H1 (cell line): Measurements from ENCODE around the gene TMEM161A. TPM values are rescaled to one million over a fixed set of nuclear protein-coding genes. Genes with fewer than 3 reads are reported as not detected.

Experiments used
- CTCF ChIA-PET: fragments of 300-600 bp; sonication (Branson Sonifier 250); formaldehyde crosslinking; loops from one replicate; lab custom pipeline; 2021; ENCODE audit not compliant: partially characterized antibody; lab: Charles Lee
- POLR2A ChIA-PET: fragments of 300-600 bp; sonication (Branson Sonifier 250); formaldehyde crosslinking; loops from one replicate; lab custom pipeline; 2021; ENCODE audit warnings: inconsistent platforms; ENCODE audit not compliant: partially characterized antibody; lab: Charles Lee
- DNase-seq, 2 experiments: peaks; one replicate each; pipeline versions ENCODE4 v3.0.0 to v3.0.0-alpha.2; 2010 to 2022; ENCODE audit warnings: low spot score in 2 of 2, low read depth in 1 of 2, mixed read lengths in 1 of 2
- FAIRE-seq: peaks from 2 replicates; lab custom pipeline; 2011; peaks lifted over from hg19 to GRCh38; lab: Jason Lieb, UNC
- H2AFZ ChIP-seq: 2 replicates; pipeline ENCODE4 v1.8.1; 2012; ENCODE audit warnings: low read length, inconsistent platforms
- H2AK5ac ChIP-seq: 2 replicates; pipeline ENCODE4 v1.6.1; 2013; ENCODE audit warnings: low read depth, low read length
- H2BK120ac ChIP-seq: replicated peaks from 2 replicates; pipeline ENCODE3; 2013; ENCODE audit warnings: low read depth, low read length, inconsistent platforms
- H2BK12ac ChIP-seq: 2 replicates; pipeline ENCODE4 v1.6.1; 2013; ENCODE audit warnings: low read depth, low read length
- H2BK15ac ChIP-seq: 2 replicates; pipeline ENCODE4 v1.6.1; 2013; ENCODE audit warnings: low read length
- H2BK20ac ChIP-seq: 2 replicates; pipeline ENCODE4 v1.6.1; 2013; ENCODE audit warnings: low read length
- H2BK5ac ChIP-seq: 2 replicates; pipeline ENCODE4 v1.6.1; 2013; ENCODE audit warnings: low read depth, low read length
- H3K14ac ChIP-seq: 2 replicates; pipeline ENCODE4 v1.6.1; 2013; ENCODE audit warnings: inconsistent platforms; ENCODE audit not compliant: insufficient read length
- H3K18ac ChIP-seq: 2 replicates; pipeline ENCODE4 v1.6.1; 2013; ENCODE audit warnings: low read length; ENCODE audit errors: extremely low read depth
- H3K23ac ChIP-seq: 2 replicates; pipeline ENCODE4 v1.6.1; 2013; ENCODE audit warnings: inconsistent platforms; ENCODE audit not compliant: insufficient read length
- H3K23me2 ChIP-seq: 2 replicates; pipeline ENCODE4 v1.6.1; 2013; ENCODE audit warnings: low read depth, low read length
- H3K27ac ChIP-seq: 2 replicates; pipeline ENCODE4 v1.6.1; 2011; ENCODE audit warnings: low read depth, low read length, inconsistent platforms
- H3K27me3 ChIP-seq, 4 experiments: replicated peaks in 1 of 4; 1 replicate in 1 of 4; 2 replicates in 3 of 4; pipeline versions ENCODE4 v1.6.1 to v1.8.1; 2011 to 2013; ENCODE audit warnings: low read length in 3 of 4, mild to moderate bottlenecking in 3 of 4, inconsistent platforms in 2 of 4, mixed read lengths in 2 of 4, moderate library complexity in 1 of 4; ENCODE audit not compliant: control insufficient read depth in 3 of 4, insufficient read depth in 3 of 4; ENCODE audit errors: extremely low read depth in 1 of 4
- H3K36me3 ChIP-seq, 4 experiments: 2 replicates each; pipeline versions ENCODE4 v1.6.1 to v1.8.1; 2011 to 2013; ENCODE audit warnings: mild to moderate bottlenecking in 4 of 4, low read length in 3 of 4, moderate library complexity in 2 of 4, control low read depth in 1 of 4, inconsistent platforms in 1 of 4; ENCODE audit not compliant: insufficient read depth in 4 of 4, control insufficient read depth in 2 of 4
- H3K4ac ChIP-seq: replicated peaks from 2 replicates; pipeline ENCODE3; 2013; ENCODE audit warnings: low read length, low read depth, mixed read lengths, inconsistent platforms; ENCODE audit not compliant: insufficient read length
- H3K4me1 ChIP-seq, 4 experiments: replicated peaks in 1 of 4; 1 replicate in 1 of 4; 2 replicates in 3 of 4; pipeline versions ENCODE4 v1.6.1 to v1.8.1; 2011 to 2013; ENCODE audit warnings: low read length in 3 of 4, inconsistent platforms in 2 of 4, mixed read lengths in 1 of 4; ENCODE audit not compliant: insufficient read depth in 4 of 4, control insufficient read depth in 3 of 4
- H3K4me2 ChIP-seq, 2 experiments: 2 replicates each; pipeline versions ENCODE4 v1.6.1 to v1.8.1; 2011 to 2013; ENCODE audit warnings: low read depth in 2 of 2, low read length in 2 of 2, control low read depth in 1 of 2, inconsistent platforms in 1 of 2, mild to moderate bottlenecking in 1 of 2; ENCODE audit not compliant: insufficient read depth in 1 of 2
- H3K4me3 ChIP-seq, 4 experiments: fragments of 200-600, 300-600 bp in 1 of 4; sonication (generic), shearing (Covaris generic), sonication (Bioruptor Twin) in 1 of 4; 2 replicates each; pipeline versions ENCODE4 v1.5.1 to v1.8.1; 2011 to 2016; ENCODE audit warnings: low read length in 4 of 4, low read depth in 3 of 4, control low read depth in 2 of 4, inconsistent platforms in 2 of 4, mild to moderate bottlenecking in 2 of 4, mixed read lengths in 1 of 4, moderate library complexity in 1 of 4; ENCODE audit not compliant: insufficient read depth in 2 of 4; ENCODE audit errors: extremely low read depth in 1 of 4
- H3K56ac ChIP-seq: replicated peaks from 2 replicates; pipeline ENCODE3; 2013; ENCODE audit warnings: low read depth, mild to moderate bottlenecking, mixed read lengths, low read length, inconsistent platforms; ENCODE audit not compliant: insufficient read length
- H3K79me1 ChIP-seq: 2 replicates; pipeline ENCODE4 v1.6.1; 2013; ENCODE audit warnings: low read depth, low read length, control low read depth
- H3K79me2 ChIP-seq, 2 experiments: 2 replicates each; pipeline versions ENCODE4 v1.6.1 to v1.8.1; 2012 to 2013; ENCODE audit warnings: low read length in 2 of 2, mild to moderate bottlenecking in 2 of 2, inconsistent platforms in 1 of 2; ENCODE audit not compliant: insufficient read depth in 2 of 2, control insufficient read depth in 1 of 2
- H3K9ac ChIP-seq, 4 experiments: replicated peaks in 1 of 4; 1 replicate in 1 of 4; 2 replicates in 3 of 4; pipeline versions ENCODE4 v1.6.1 to v1.8.1; 2011 to 2013; ENCODE audit warnings: low read depth in 3 of 4, low read length in 3 of 4, control low read depth in 2 of 4, mild to moderate bottlenecking in 2 of 4, moderate library complexity in 2 of 4, inconsistent platforms in 1 of 4; ENCODE audit errors: extremely low read depth in 1 of 4
- H3K9me3 ChIP-seq, 2 experiments: 2 replicates each; pipeline versions ENCODE4 v1.6.1 to v1.8.1; 2012 to 2013; ENCODE audit warnings: mild to moderate bottlenecking in 2 of 2, moderate library complexity in 2 of 2, control low read depth in 1 of 2, inconsistent platforms in 1 of 2, low read depth in 1 of 2, low read length in 1 of 2, mixed read lengths in 1 of 2; ENCODE audit not compliant: insufficient read depth in 2 of 2
- H4K20me1 ChIP-seq, 2 experiments: replicated peaks in 1 of 2; 2 replicates each; pipeline versions ENCODE3 to v1.8.1; 2011 to 2013; ENCODE audit warnings: inconsistent platforms in 2 of 2, low read length in 2 of 2, mild to moderate bottlenecking in 1 of 2; ENCODE audit not compliant: insufficient read depth in 2 of 2, control insufficient read depth in 1 of 2
- H4K5ac ChIP-seq: 2 replicates; pipeline ENCODE4 v1.6.1; 2013; ENCODE audit warnings: low read length, low read depth, mixed read lengths, inconsistent platforms; ENCODE audit not compliant: insufficient read length
- H4K8ac ChIP-seq: 2 replicates; pipeline ENCODE4 v1.8.0; 2013; ENCODE audit warnings: mild to moderate bottlenecking, moderate library complexity, low read length, inconsistent platforms; ENCODE audit not compliant: insufficient read depth; ENCODE audit errors: extremely low read depth
- H4K91ac ChIP-seq: replicated peaks from 2 replicates; pipeline ENCODE3; 2013; ENCODE audit warnings: low read length, mixed read lengths, inconsistent platforms; ENCODE audit not compliant: insufficient read length
- BCL11A ChIP-seq, 2 experiments: IDR thresholded peaks; one replicate each; pipeline ENCODE4 v1.6.1; 2011; ENCODE audit warnings: low read depth in 2 of 2, low read length in 2 of 2, mild to moderate bottlenecking in 2 of 2
- CHD1 ChIP-seq: IDR thresholded peaks from 2 replicates; pipeline ENCODE4 v1.6.1; 2012; ENCODE audit warnings: low read depth, low read length, improper control_type of control experiment
- EP300 ChIP-seq, 2 experiments: IDR thresholded peaks; 1 replicate in 1 of 2; 2 replicates in 1 of 2; pipeline ENCODE4 v1.6.1; 2011 to 2012; ENCODE audit warnings: low read depth in 2 of 2, low read length in 2 of 2, mild to moderate bottlenecking in 2 of 2, borderline replicate concordance in 1 of 2, inconsistent platforms in 1 of 2, moderate library complexity in 1 of 2
- PHF8 ChIP-seq: fragments of 200-600 bp; sonication (generic); conservative IDR thresholded peaks from 2 replicates; pipeline ENCODE4 v1.7.1; 2012; ENCODE audit warnings: low read depth, mild to moderate bottlenecking, inconsistent platforms, low read length, moderate library complexity
- RFX5 ChIP-seq: IDR thresholded peaks from 2 replicates; pipeline ENCODE4 v1.6.1; 2011; ENCODE audit warnings: low read depth, low read length, improper control_type of control experiment, borderline replicate concordance
- RNF2 ChIP-seq: fragments of 200-900, 300-1000 bp; sonication (generic); IDR thresholded peaks from 2 replicates; pipeline ENCODE4 v1.7.1; 2016; ENCODE audit warnings: borderline replicate concordance, low read depth, mild to moderate bottlenecking, antibody characterized with exemption, low read length; ENCODE audit not compliant: poor library complexity, severe bottlenecking; ENCODE audit errors: missing control alignments
- SP2 ChIP-seq: IDR thresholded peaks from 2 replicates; pipeline ENCODE4 v1.6.1; 2012; ENCODE audit warnings: mild to moderate bottlenecking, low read length, inconsistent platforms
- WGBS, 2 experiments: shearing (Covaris generic) in 1 of 2; methylation state at CpG; one replicate each; pipeline versions ENCODE4 v1.1.6 to v1.1.7; 2013 to 2015; ENCODE audit warnings: low lambda C conversion rate in 2 of 2, mixed read lengths in 2 of 2, inconsistent platforms in 1 of 2, low coverage in 1 of 2, missing lambda C conversion rate in 1 of 2; ENCODE audit not compliant: insufficient replicate concordance in 2 of 2, insufficient coverage in 1 of 2, insufficient read length in 1 of 2; ENCODE audit errors: extremely low coverage in 1 of 2, missing lambda C conversion rate in 1 of 2; 5-methylcytosine and 5-hydroxymethylcytosine counted together
- polyA plus RNA-seq, 7 experiments: library from polyadenylated mRNA; depleted of rRNA in 3 of 7; stranded (reverse) in 5 of 7; unstranded in 2 of 7; fragments of >200 nt in 5 of 7; fragments of 200-250 nt in 2 of 7; gene quantifications; 1 replicate in 5 of 7; 2 replicates in 1 of 7; 4 replicates in 1 of 7; pipeline versions ENCODE4 v1.2.1 to v1.2.3, GENCODE V29; 2011 to 2013; ENCODE audit warnings: missing spikeins in 2 of 7, mixed read lengths in 2 of 7
- total RNA-seq: library from RNA; stranded (reverse); fragmentation: NEBNext Ultra II Directional; extraction: Animal tissue kit (Norgen Biotek cat#: 25700); gene quantifications from 2 replicates; pipeline ENCODE4 v1.2.1, GENCODE V29; 2021
- TF ChIP-seq, protein P1 (sequence below): IDR thresholded peaks from 2 replicates; pipeline ENCODE4 v1.6.1; 2011; ENCODE audit warnings: low read length, improper control_type of control experiment
- TF ChIP-seq, protein P2 (sequence below): IDR thresholded peaks from 2 replicates; pipeline ENCODE4 v1.6.1; 2012; ENCODE audit warnings: inconsistent platforms

Gene TMEM161A
- total and polyA plus RNA-seq, 2 of the 8 experiments (the other 6 are each of a cell fraction or from before 2014, with no cell fraction given) = 47.8 to 103 TPM

DNA sequence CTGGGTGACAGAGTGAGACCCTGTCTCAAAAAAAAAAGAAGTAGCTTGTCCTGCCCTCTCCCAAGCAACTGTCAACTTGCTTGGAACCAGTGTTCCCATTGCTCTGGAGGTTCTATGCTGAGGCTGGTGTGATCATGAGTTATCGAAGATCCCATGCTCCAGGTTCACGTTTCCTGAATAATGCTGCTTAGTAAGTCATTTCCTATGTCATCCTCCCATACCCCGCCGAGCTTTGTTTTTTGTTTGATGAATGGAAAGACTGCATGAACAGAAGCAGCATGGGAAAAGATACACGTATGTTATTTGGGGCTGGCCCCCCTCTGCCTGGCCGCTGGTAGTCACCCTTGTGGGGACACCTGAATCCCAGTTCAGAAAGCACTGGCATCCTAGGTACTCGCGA lies 63.2 kb downstream of the TMEM161A start:
- no peak overlapping the region for H2BK15ac ChIP-seq
- peaks cover 0 to 4% of the 10 kb centered on the region in 2 experiments for H4K20me1 ChIP-seq
- no peak overlapping the region for H3K4me3 ChIP-seq
- H2AK5ac ChIP-seq = no peak overlapping the region
- H3K9ac ChIP-seq = no peak overlapping the region
- H4K5ac ChIP-seq = no peak overlapping the region
- no peaks in the 10 kb centered on the region for H3K79me2 ChIP-seq
- TF ChIP-seq SP2 (no peak), PHF8 (no peak), EP300 (IDR thresholded peaks at IDR 0.05; ENCODE audit: borderline replicate concordance in 1 of 2, low read depth in 2 of 2, low read length in 2 of 2) (no peak), CHD1 (no peak), RFX5 (no peak), RNF2 (no peak), BCL11A (IDR thresholded peaks at IDR 0.05; ENCODE audit: low read depth in 2 of 2, low read length in 2 of 2) (no peak)
- TF ChIP-seq, protein P1, sequence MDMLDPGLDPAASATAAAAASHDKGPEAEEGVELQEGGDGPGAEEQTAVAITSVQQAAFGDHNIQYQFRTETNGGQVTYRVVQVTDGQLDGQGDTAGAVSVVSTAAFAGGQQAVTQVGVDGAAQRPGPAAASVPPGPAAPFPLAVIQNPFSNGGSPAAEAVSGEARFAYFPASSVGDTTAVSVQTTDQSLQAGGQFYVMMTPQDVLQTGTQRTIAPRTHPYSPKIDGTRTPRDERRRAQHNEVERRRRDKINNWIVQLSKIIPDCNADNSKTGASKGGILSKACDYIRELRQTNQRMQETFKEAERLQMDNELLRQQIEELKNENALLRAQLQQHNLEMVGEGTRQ = no peak
- TF ChIP-seq, protein P2, sequence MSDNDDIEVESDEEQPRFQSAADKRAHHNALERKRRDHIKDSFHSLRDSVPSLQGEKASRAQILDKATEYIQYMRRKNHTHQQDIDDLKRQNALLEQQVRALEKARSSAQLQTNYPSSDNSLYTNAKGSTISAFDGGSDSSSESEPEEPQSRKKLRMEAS = no peak
- TF ChIP-seq, all 59 proteins: peak for 0
- H2AFZ ChIP-seq = no peak overlapping the region
- POLR2A ChIA-PET = interaction anchor here (1.6 kb wide), 1 partner anchor 30 kb away, joined by 6 read pairs; no protein-coding TSS in a partner anchor
- no peak overlapping the region for H3K14ac ChIP-seq
- WGBS, 2 experiments = 92% methylated on average over 8 of the region's 8 CpGs; no CpG with 5 or more reads in 1 of the 2 experiments
- H3K9me3 ChIP-seq = no peaks in the 10 kb centered on the region
- DNase-seq (no peak), FAIRE-seq (no peak)
- no peaks in the 10 kb centered on the region for H3K36me3 ChIP-seq
- no peaks in the 10 kb centered on the region for H3K4me1 ChIP-seq
- no peak overlapping the region for H2BK20ac ChIP-seq
- H3K18ac ChIP-seq = no peak overlapping the region
- no peak overlapping the region for H3K4ac ChIP-seq
- no peak overlapping the region for H3K27ac ChIP-seq
- no peak overlapping the region for H4K91ac ChIP-seq
- H3K23ac ChIP-seq = no peak overlapping the region
- 0 out of 2 replicates have a peak, but pooled peaks cover 2% of the 10 kb centered on the region for H3K79me1 ChIP-seq
- no peak overlapping the region for H2BK5ac ChIP-seq
- no peak overlapping the region for H3K4me2 ChIP-seq
- no peak overlapping the region for H2BK120ac ChIP-seq
- CTCF ChIA-PET = interaction anchor here (1.2 to 3.0 kb wide), 3 partner anchors 23 to 65 kb away, joined by 3 to 13 read pairs (median 5); no protein-coding TSS in a partner anchor
- H4K8ac ChIP-seq = no peak overlapping the region
- no peak overlapping the region for H3K56ac ChIP-seq
- H3K23me2 ChIP-seq = no peaks in the 10 kb centered on the region; the same call in 1 of the 2 replicates
- H2BK12ac ChIP-seq = no peak overlapping the region
- H3K27me3 ChIP-seq = peaks cover 0 to 35% (median 25%) of the 10 kb centered on the region in 4 experiments; a peak in 6 of 7 replicates
